Liver (tissue), 3 donors: Measurements from ENCODE around the gene DPF3.

ENCODE experiments used
- ATF3 ChIP-seq: IDR thresholded peaks from 2 replicates; pipeline ENCODE4 v1.6.1; 2016; ENCODE audit warnings: antibody characterized with exemption
- CTCF ChIP-seq: fragments of 150-350 bp; IDR thresholded peaks from 2 replicates; pipeline ENCODE4 v1.5.1; 2017; ENCODE audit warnings: improper control_type of control experiment, low read depth, low read length; ENCODE audit not compliant: missing input control
- EGR1 ChIP-seq, 2 donors: IDR thresholded peaks; 2 replicates each; pipeline ENCODE4 v1.6.1; 2016 to 2018; ENCODE audit warnings: antibody characterized with exemption in 2 of 2, low read depth in 2 of 2
- HNF4G ChIP-seq: IDR thresholded peaks from 2 replicates; pipeline ENCODE4 v1.6.1; 2016; ENCODE audit warnings: antibody characterized with exemption
- MAX ChIP-seq: IDR thresholded peaks from 2 replicates; pipeline ENCODE4 v1.6.1; 2016; ENCODE audit warnings: antibody characterized with exemption
- RAD21 ChIP-seq, 2 donors: IDR thresholded peaks; 2 replicates each; pipeline ENCODE4 v1.6.1; 2016; ENCODE audit warnings: antibody characterized with exemption in 2 of 2, mild to moderate bottlenecking in 2 of 2
- REST ChIP-seq: IDR thresholded peaks from 2 replicates; pipeline ENCODE4 v1.6.1; 2016; ENCODE audit warnings: antibody characterized with exemption, mild to moderate bottlenecking
- SP1 ChIP-seq: IDR thresholded peaks from 2 replicates; pipeline ENCODE4 v1.6.1; 2018; ENCODE audit warnings: antibody characterized with exemption, mild to moderate bottlenecking
- TAF1 ChIP-seq: conservative IDR thresholded peaks from 2 replicates; pipeline ENCODE4 v1.6.1; 2016; ENCODE audit warnings: antibody characterized with exemption, mild to moderate bottlenecking
- YY1 ChIP-seq: IDR thresholded peaks from 2 replicates; pipeline ENCODE4 v1.6.1; 2016; ENCODE audit warnings: antibody characterized with exemption, mild to moderate bottlenecking
- ZBTB33 ChIP-seq: IDR thresholded peaks from 2 replicates; pipeline ENCODE4 v1.6.1; 2016; ENCODE audit warnings: antibody characterized with exemption
- donor health status: healthy.
- donor health status: healthy.

GRCh38 chr14:72686101-72686500, 207.8 kb downstream of the DPF3 start:
- TF ChIP-seq CTCF (no peak), SP1 (no peak), REST (no peak), ATF3 (no peak), TAF1 (no peak), YY1 (no peak), ZBTB33 (no peak), EGR1 (IDR thresholded peaks at IDR 0.05; ENCODE audit: low read depth in 2 of 2) (no peak), MAX (no peak), HNF4G (no peak), RAD21 (IDR thresholded peaks at IDR 0.05) (no peak)
